ENCODE results near the gene MPPED1.

The MPPED1 gene

DNA sequence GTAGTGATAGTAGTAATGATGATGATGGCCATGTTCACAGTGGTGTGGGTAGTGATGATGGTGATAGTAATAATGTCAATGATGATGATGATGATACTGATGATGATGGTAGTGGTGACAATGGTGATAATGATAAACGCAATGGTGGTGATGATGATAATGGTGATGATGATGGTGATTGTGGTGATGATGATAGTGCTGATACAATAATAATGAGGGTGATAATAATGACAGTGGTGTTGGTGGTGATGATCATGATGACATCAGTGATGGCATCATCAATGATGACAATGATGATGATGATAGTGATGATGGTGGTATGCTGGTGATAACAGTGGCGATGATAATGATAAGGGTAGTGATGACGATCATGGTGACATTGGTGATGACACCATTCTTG is 92.3 kb downstream of the MPPED1 start:
- DNase-seq: no peak

DNA sequence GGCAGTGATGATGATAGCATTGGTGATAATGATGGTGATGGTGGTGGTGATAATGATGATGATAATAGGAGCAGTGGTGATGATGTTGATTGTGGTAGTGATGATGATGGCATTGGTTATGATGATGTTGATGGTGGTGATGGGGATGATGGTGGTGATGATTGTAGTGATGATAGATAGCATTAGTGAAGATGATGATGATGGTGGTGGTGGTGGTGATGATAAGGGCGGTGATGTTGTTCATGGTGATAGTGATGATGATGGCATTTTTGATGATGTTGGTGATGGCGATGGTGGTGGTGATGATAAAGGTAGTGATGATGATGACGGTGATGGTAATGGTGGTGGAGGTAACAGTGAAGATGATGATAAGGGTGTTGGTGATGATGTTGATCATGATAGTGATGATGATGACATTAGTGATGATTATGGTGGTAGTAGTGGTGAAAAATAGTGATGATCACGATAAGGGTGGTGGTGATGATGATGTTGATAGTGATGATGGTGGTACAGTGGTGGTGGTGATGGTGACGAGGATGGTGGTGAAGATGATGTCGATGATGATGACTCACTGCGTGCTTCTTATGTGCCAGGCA is 93.0 kb downstream of the MPPED1 start:
- no peak for DNase-seq

DNA sequence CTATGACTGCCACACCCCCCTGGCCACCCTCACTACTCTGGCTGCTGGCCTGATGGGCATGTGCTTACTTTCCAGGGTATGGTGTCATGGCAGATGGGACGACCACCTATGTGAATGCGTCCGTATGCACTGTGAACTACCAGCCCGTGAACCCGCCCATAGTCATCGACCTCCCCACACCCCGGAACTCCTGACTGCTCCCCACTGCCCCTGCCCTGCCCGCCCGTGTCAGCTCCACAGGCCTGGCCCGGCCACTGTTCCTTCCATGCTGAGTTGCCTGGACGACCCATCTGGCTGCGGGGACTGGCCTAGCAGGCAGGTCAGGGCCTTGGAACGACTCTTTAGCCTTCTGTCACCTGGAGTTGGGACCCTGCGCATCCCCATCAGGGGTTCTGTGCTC is 93.6 kb downstream of the MPPED1 start:
- no peak for DNase-seq

DNA sequence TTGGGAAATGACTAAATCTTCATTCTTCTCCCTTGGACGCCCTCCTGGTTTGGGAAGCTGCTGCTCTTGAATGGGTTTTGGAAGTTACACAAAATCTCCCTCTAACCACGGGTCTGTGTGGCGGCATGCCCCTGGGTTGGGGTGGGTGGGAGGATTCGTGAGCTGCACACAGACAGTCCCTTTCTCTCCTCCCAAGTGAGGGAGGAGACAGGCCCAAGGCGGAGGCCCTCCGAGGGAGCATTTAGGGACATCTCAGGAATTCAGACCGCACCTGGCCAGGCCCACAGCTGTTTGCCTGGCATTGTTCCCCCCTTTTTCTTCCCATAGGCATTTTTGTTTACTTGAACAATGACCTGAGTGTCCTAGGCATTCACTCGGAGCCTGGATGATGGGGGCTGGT is 94.1 kb downstream of the MPPED1 start:
- DNase-seq: no peak

DNA sequence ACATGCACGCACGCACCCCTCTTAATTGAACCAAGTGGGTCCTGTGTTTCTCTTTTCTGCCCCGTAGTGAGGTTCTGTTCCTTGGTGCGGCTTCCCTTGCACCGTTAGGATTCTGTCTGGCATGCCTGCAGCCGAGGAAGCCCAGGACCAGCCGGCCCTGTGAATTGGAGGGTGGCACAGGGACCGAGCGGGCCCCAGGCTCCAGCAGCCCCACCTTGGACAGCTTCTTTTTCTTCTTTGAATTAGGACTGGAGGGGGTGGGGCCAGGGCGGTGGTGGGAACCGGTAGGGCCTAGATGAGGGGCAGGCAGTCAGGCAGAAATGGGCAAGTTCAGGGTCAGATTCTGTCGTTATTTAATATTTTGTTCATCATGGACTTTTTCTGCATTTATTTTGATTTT is 94.7 kb downstream of the MPPED1 start:
- no peak for DNase-seq

DNA sequence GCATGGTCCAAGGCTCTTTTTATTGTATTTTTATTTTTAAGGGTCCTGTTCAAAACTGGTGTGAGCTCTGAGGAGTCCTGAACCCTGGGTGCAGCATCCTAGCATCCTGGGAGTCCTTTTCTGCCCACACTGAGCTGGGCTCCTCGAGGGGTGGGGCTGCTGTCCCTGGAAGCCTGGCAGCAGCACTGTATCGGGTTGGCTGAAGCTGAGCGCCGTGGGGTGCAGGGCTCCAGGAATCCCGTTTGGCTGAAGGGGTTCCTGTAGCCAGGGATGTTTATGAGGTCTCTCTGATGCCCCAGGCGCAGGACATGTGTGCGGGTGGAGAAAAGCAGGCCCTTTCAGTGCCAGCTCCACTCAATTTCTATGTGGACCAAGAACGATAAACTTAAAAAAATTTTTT is 95.4 kb downstream of the MPPED1 start:
- DNase-seq: no peak

DNA sequence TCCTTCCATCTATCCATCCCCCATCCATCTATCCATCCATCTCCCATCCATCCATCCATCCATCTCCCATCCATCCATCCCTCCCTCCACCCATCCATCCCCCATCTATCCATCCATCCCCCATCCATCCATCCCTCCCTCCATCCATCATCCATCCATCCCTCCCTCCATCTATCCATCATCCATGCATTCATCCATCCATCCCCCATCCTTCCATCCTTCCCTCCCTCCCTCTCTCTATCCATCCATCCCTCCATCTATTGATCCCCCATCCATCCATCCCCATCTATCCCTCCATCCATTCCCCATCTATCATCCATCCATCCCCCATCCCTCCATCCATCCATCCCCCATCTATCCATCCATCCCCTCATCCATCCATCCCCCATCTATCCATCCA is 96.7 kb downstream of the MPPED1 start:
- DNase-seq: no peak

DNA sequence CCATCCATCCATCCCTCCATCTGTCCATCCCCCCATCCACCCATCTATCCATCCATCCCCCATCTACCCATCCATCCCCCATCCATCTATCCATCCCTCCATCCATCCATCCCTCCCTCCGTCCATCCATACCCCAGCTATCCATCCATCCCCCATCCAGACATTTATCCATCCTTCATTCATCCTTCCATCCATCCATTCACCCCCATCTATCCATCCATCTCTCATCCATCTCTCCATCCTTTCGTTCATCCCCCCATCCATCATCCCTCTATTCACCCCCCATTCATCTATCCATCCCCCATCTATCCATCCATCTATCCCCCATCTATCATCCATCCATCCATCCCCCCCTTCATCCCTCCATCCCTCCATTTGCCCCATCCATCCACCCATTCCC is 97.5 kb downstream of the MPPED1 start:
- DNase-seq: no peak

DNA sequence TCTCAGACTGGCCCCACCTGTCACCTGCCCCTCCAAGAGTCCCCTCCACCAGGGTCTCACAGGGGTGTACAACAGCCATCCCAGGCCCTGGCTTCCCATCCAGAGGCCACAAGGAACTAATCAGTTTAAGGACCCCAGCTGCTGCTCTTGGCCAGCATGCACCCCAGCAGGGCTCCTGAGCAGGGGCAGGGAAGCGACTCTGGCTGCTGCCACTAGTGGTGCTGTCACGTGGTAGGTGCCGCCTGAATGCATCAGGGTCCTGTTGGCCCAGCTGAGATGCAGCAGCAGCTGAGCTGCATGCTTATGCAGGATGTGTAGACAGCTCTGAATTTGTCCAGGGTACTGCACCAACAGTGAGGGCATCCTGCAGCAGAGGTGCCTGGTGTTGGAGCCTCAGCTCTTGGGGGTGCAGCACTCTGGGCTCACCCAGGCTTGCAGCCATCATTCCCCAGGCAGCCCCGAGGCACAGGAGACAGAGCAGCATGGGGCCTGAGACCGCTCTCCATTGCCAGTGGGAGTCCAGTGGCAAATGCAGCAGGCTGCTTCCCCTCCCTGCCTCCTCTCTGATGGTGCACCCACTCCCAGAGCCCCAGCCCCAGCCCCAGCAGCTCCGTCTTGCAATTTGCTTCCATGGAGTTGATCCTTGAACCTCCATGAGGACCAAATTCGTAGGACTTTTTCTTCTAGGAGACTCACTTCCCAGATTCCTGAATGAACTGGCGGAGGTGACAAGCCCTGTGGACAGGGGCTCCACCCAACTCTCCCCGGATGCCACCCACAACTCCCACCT is 98.7 kb downstream of the MPPED1 start:
- DNase-seq: no peak

DNA sequence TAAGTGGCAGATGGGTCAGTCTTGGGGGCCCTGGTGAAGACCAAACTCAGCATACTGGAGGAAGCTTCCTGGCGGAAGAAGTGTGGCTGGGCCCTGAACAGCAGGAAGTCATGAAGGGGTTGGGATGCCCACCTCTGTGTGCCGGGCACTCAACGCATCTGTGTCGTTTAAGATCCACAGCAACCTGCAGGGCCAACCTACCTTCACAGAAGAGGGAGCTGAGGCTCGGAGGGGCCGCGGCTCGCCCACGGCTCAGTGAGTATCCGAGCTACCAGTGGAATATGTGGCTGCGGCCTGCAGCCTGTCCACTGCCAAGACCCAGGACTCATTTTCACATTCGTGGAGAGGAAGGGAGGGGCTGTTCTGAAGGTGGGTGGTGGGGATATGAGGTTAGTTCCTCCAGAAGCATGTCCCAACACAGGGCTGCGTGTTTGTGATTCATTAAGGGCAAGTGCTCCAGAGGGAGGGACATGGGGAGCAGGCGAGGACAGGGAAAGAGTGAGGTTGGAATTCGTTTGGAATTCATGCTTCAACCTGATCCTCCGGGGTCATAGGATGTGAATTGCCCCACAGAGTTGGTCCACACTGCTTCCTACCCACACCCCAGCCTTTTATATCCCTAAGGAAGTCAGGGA is 99.6 kb downstream of the MPPED1 start:
- no peak for DNase-seq

DNA sequence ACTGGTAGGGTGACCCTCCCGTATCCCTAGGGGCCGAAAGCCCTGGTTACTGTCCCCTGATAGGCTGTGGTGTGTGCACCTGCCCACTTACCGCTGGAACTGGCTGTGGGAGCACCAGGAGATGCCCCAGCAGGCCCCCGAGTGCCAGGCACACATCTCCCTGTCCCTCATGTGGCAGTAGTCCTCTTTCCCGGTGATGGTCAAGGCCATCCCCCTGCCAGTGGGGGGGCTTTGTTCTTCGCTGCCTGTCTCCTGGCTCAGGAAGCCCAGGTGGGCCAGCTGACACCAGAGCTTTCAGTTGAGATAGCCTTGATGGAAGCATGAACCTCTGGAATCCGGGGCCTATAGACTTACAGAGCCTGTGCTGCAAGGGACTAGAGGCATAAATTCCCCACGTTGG is 100.5 kb downstream of the MPPED1 start:
- no peak for DNase-seq

DNA sequence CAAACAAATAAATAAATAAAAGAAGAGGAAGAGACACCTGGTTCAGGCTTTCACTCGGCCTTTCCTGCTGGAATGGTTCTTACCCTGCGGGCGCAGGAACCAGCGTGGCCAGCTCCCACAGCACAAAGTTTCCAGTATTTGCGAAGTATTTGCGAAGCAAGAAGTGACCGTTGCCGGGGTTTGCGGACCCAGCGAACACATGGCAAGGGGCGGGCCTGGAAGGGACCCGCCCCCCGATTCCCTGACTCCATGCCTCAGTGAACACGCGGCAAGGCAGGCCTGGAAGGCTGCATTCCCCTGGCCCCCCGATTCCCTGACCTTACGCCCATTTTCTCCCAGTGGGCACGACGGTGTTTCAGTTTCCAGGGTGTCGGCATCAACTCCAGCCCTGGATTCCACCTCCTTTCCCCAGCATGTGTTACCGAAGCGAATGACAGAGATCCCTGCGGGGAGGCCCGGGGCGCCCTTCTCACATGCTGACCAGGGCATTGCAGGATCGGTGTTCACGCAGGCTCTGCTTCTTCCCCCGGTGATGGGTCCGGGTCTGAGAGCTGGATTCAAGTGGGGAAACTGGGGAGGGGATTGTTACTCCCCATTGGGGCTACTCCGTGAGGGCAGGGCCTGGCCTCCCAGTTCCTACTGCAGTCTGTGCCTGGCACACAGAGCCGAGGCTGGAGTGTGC is 102.8 kb downstream of the MPPED1 start:
- DNase-seq: no peak

DNA sequence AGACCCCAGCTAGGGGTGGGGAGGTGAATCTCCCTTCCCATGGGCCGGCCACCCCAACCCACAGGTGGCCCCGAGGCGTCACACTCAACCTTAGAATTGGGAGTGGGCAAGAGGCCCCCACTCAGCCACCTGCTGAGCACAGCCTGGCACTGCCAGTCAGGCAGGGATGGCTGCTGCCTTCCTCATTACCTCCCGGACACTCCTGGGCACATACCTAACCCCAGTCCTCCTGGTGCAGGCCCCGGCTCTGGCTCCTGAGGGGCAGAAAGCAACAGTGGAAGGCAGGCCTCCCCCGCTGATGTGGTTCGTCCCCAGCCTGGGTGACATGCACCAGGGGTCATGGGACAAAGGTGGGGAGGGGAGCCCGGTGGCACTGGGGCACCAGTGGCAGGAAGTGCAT is 103.6 kb downstream of the MPPED1 start:
- DNase-seq: no peak

DNA sequence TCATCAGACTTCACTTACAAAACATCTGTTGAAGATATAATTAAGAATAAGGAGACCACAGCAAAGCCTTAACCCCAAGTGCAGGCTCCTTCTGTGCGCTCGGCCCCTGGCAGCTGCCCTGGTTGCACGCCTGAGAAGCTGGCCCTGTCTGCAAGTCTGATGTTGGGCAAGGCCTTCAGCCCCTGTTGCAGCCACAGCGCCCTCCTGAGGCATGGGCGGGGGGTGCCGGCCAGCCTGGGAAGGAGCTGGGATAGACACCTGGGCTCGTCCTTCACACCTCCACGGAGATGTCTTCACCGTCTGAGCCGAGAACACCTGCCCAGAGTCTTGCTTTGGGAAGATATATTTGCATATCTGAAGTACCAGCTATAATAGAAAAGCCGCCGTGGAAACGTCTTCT is 104.1 kb downstream of the MPPED1 start:
- DNase-seq: no peak

DNA sequence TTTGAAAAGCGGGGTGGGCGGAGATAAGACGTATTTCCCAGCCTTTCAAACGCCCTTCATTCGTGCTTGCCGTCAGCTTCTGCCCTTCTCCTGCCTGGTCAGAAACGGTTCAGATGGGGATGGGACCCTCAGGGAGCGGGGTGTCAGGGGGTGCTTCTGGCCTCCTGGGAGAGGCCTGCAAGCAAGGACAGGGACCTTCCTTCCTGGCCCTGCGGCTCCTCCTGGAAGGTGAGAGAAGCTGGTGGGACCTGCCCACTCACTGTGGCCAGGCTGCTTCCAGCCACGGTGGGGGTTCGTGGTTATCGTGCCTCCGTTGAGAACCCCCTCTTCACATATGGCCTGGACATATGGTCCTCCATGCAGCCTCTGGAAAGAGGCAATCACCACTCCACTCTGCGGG is 104.6 kb downstream of the MPPED1 start:
- no peak for DNase-seq

DNA sequence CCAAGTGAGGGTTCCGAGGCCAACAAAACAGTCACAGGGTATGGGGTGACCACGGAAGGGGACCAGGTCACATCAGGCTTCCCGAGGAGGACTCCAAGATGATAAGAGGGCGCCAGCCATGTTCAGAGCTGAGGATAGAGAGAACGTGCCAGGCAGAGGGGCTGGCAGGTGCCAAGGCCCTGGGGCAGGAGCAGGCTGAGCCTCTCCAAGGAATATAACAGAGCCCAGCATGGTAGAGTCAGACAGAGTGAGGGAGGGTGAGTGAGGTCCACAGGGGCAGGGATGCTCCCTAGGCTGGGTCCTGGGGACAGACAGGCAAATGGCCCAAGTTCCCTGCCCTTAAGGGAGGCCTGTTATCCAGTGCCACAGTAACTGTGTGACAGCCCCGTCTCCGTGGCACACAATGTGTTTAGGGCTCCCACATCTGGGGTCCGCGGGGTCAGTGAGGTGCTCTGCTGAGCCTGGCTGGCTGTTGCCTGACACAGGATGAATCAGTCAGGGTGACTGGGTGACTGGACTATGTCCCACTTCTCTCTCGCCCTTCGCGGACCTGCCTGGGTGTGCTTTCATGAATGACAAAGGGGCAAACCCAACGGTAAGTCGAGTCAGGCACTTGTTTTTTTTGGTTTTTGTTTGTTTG is 105.3 kb downstream of the MPPED1 start:
- DNase-seq: no peak

DNA sequence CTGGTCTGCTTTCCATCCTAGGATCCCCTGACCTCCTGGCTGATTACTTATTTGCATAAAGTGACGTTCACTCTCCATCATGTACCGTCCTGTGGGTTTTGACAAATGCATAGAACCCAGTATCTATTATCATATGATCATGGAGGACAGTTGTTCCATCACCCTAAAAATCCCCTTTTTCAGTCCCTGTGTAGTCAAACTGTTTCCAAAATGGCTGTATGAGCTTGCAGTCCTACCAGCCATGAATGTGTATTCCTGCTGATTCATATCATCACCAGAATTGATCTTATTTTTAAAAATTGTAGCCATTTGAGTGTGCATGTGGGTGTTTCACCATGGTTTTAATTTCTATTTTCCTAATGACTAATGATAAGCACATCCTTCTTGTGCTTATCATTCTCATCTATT is 108.8 kb downstream of the MPPED1 start:
- no peak for DNase-seq

DNA sequence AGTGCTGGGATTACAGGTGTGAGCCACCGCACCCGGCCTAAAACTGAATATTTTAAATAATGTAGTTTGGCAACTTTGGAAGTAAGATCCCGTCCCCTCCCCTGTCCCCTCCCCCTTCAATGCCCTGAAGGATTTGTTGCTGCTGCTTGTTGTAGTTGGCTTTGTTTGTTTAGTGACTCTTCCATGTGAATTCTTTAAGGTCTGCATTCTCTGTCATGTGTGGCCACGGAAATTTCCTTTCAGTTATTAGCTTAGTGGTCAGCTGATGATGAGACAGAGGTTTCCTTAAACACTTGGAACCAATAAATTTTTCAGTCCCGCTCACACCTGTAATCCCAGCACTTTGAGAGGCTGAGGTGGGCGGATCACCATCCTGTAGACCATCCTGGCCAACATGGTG is 109.9 kb downstream of the MPPED1 start:
- DNase-seq: no peak

DNA sequence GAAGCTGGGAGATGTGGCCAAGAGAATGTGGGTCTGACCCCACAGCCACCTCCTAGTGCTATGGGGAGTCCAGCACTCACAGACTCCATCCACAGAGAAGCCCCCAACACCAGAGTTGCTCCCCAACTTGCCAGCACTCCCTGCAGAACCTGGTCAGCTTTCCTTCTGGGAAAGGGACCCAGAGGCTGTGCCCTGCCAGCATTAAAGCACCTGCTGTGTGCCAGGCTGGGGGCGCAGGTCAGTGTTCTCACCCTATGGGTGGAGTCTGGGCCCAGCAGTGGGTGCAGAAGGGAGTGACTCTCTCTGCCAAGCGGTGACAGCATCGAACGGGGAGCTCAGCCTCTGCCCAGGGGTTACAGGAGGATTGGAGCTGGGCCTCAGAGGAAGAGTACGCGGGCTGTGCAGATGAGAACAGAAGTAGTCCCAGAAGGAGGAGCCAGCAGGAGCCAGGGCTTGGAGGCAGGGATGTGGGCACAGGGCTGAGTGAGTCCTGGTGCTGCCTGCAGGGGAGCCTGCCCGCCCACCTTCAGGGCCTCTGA is 114.4 kb downstream of the MPPED1 start:
- DNase-seq: no peak

DNA sequence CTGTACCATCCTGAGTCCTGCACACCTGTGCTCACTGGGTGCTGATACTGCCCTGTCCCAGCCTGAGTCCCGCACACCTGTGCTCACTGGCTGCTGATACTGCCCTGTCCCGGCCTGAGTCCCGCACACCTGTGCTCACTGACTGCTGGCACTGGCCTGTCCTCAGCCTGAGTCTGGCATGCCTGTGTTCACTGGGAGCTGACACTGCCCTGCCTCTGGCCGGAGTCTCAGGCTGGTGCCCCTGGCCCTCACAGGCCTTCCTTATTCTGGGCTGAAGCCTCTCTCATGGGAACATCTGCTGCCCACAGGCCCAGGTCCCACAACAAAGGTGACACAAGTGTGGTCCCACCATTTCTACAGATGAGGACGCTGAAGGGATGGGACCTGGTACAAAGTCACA is 115.1 kb downstream of the MPPED1 start:
- DNase-seq: no peak

DNA sequence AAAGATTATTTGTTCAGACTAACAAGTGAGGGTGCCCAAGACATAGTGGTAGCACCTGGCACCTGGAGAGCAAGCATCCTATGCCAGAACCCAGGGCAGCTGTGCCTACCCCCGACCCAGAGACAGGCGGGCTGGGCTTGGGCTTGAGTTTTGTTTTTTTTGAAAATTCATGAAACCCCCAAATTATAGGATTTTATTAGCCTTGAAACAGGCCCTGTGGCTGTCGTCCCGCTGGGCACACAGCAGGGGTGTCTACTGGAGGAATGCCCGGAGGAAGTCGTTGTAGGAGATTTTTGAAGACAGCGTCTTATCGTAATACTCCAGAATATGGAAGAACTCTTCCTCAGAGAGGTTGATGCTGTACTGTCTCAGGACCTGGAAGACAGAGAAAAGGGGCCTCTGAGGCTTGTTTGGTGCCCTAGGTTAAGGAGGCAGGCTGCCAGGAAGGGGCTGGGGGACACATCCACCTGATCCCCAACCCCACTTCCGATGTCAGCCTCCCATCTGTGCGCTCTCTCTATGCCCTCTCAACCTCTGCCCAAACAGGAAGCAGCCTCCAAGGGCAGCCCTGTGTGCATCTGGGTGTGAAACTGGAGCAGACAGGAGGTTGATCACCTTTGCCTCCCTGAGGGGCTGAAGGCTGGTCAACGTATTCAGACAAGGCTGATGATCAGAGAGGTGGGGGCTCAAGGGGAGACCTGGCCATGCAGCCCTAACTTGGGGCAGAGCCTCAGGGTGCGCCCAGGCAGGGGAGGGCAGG is 117.0 kb downstream of the MPPED1 start:
- no peak for DNase-seq

DNA sequence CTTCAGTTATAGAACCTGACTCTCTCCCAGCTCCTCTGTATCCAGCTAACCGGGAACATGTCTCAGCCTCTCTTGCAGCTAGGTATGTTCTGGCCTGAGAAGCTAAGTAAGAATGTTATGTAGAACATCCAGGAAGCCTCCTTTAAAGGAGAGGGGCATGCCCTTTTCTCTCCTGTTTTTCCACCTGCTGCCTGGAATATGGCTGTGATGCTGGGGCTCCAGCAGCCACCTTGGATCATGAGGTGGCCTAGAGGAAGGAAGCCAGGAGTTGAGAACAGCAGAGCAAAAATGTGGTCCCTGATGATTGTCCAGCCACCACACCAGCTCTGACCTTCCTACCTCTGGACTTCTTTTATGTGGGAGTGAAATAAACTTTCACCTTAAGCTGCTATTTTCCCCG is 117.6 kb downstream of the MPPED1 start:
- no peak for DNase-seq

All from cortex of kidney (tissue), 1 donor.